IMR-90 (cell line): Measurements from ENCODE around the gene PEX11G. TPM values are rescaled to one million over a fixed set of nuclear protein-coding genes. Genes with fewer than 3 reads are reported as not detected.

Source experiments
- ATAC-seq: fragments of 200-7000 bp; cut with Tn5 transposase; 2 replicates; pipeline ENCODE4 v1.9.1; 2020; ENCODE audit warnings: low read depth, mild to moderate bottlenecking, moderate library complexity
- BruUV-seq: library from RNA; stranded (reverse); fragments of 400-500 nt; replicated peaks from 2 replicates; lab custom pipeline; 2021; lab: Mats Ljungman, UMichigan
- CTCF ChIA-PET: fragments of 300-600 bp; formaldehyde crosslinking; extraction: SDS; loops from one replicate; lab custom pipeline; 2021; ENCODE audit warnings: antibody characterized with exemption; lab: Yijun Ruan, JAX
- POLR2A ChIA-PET: fragments of 300-600 bp; sonication (Branson Sonifier 250); formaldehyde crosslinking; loops from one replicate; lab custom pipeline; 2022; ENCODE audit warnings: antibody characterized with exemption; ENCODE audit not compliant: unreplicated experiment; lab: Charles Lee
- DNase-seq: peaks from one replicate; pipeline ENCODE4 v3.0.0; 2013
- H2AFZ ChIP-seq: replicated peaks from 2 replicates; pipeline ENCODE3; 2013; ENCODE audit warnings: low read length, mild to moderate bottlenecking; ENCODE audit not compliant: poor library complexity
- H2AK5ac ChIP-seq: 2 replicates; pipeline ENCODE4 v1.6.1; 2013; ENCODE audit warnings: low read depth, low read length, inconsistent platforms
- H2AK9ac ChIP-seq: replicated peaks from 2 replicates; pipeline ENCODE3; 2013; ENCODE audit warnings: mild to moderate bottlenecking, low read depth, low read length, moderate library complexity; ENCODE audit not compliant: poor library complexity
- H2BK120ac ChIP-seq: 2 replicates; pipeline ENCODE4 v1.6.1; 2013; ENCODE audit warnings: low read depth, low read length, inconsistent platforms
- H2BK15ac ChIP-seq: 3 replicates; pipeline ENCODE4 v1.6.1; 2013; ENCODE audit warnings: low read depth, low read length, inconsistent platforms
- H2BK20ac ChIP-seq: 2 replicates; pipeline ENCODE4 v1.6.1; 2013; ENCODE audit warnings: low read depth, mild to moderate bottlenecking, inconsistent platforms, low read length, moderate library complexity
- H2BK5ac ChIP-seq: 2 replicates; pipeline ENCODE4 v1.6.1; 2013; ENCODE audit warnings: mild to moderate bottlenecking, low read depth, low read length, inconsistent platforms; ENCODE audit not compliant: poor library complexity, severe bottlenecking
- H3K14ac ChIP-seq: replicated peaks from 2 replicates; pipeline ENCODE4 v1.6.1; 2013; ENCODE audit warnings: low read depth, low read length, inconsistent platforms
- H3K18ac ChIP-seq: 2 replicates; pipeline ENCODE4 v1.6.1; 2013; ENCODE audit warnings: low read depth, low read length, control low read depth
- H3K23ac ChIP-seq: 2 replicates; pipeline ENCODE4 v1.6.1; 2013; ENCODE audit warnings: low read depth, low read length, inconsistent platforms
- H3K27ac ChIP-seq: 2 replicates; pipeline ENCODE4 v1.5.1; 2013; ENCODE audit warnings: mild to moderate bottlenecking, control low read depth, low read length; ENCODE audit not compliant: insufficient read depth
- H3K27me3 ChIP-seq: 2 replicates; pipeline ENCODE4 v1.6.1; 2013; ENCODE audit warnings: low read length; ENCODE audit not compliant: control insufficient read depth, insufficient read depth
- H3K36me3 ChIP-seq: 2 replicates; pipeline ENCODE4 v1.6.1; 2013; ENCODE audit warnings: low read length, mixed read lengths; ENCODE audit not compliant: control insufficient read depth, insufficient read depth
- H3K4ac ChIP-seq: 2 replicates; pipeline ENCODE4 v1.6.1; 2013; ENCODE audit warnings: low read depth, low read length, inconsistent platforms
- H3K4me1 ChIP-seq: 2 replicates; pipeline ENCODE4 v1.6.1; 2013; ENCODE audit warnings: low read length, mixed read lengths; ENCODE audit not compliant: control insufficient read depth, insufficient read depth
- H3K4me2 ChIP-seq: 2 replicates; pipeline ENCODE4 v1.6.1; 2013; ENCODE audit warnings: low read depth, mild to moderate bottlenecking, control low read depth, low read length, moderate library complexity
- H3K4me3 ChIP-seq: 2 replicates; pipeline ENCODE4 v1.5.1; 2013; ENCODE audit warnings: low read depth, mild to moderate bottlenecking, control low read depth, low read length, moderate library complexity; ENCODE audit not compliant: insufficient read depth
- H3K56ac ChIP-seq: 2 replicates; pipeline ENCODE4 v1.6.1; 2013; ENCODE audit warnings: low read length, inconsistent platforms; ENCODE audit not compliant: insufficient read depth; ENCODE audit errors: extremely low read depth
- H3K79me1 ChIP-seq, 2 experiments: 2 replicates each; pipeline ENCODE4 v1.6.1; 2013; ENCODE audit warnings: low read length in 2 of 2, inconsistent platforms in 1 of 2, low read depth in 1 of 2
- H3K9ac ChIP-seq: 2 replicates; pipeline ENCODE4 v1.6.1; 2013; ENCODE audit warnings: low read depth, low read length, control low read depth
- H3K9me1 ChIP-seq: 2 replicates; pipeline ENCODE4 v1.6.1; 2013; ENCODE audit warnings: low read length, inconsistent platforms; ENCODE audit not compliant: insufficient read depth
- H3K9me3 ChIP-seq: 2 replicates; pipeline ENCODE4 v1.6.1; 2013; ENCODE audit warnings: low read length; ENCODE audit not compliant: control insufficient read depth, insufficient read depth
- H4K20me1 ChIP-seq: 2 replicates; pipeline ENCODE4 v1.6.1; 2013; ENCODE audit warnings: low read length, inconsistent platforms; ENCODE audit not compliant: insufficient read depth
- H4K5ac ChIP-seq: 2 replicates; pipeline ENCODE4 v1.6.1; 2013; ENCODE audit warnings: mild to moderate bottlenecking, low read depth, low read length, control low read depth
- H4K8ac ChIP-seq, 2 experiments: 2 replicates each; pipeline ENCODE4 v1.6.1; 2013; ENCODE audit warnings: low read depth in 2 of 2, low read length in 2 of 2, control low read depth in 1 of 2, inconsistent platforms in 1 of 2
- H4K91ac ChIP-seq: 2 replicates; pipeline ENCODE4 v1.6.1; 2013; ENCODE audit warnings: low read depth, low read length, inconsistent platforms; ENCODE audit not compliant: insufficient read depth
- BHLHE40 ChIP-seq: fragments of 150-350 bp; IDR thresholded peaks from 2 replicates; pipeline ENCODE4 v1.6.1; 2016; ENCODE audit warnings: mild to moderate bottlenecking, low read depth, low read length
- MAFK ChIP-seq: IDR thresholded peaks from 2 replicates; pipeline ENCODE4 v1.6.1; 2012; ENCODE audit warnings: low read depth, low read length, improper control_type of control experiment
- MAZ ChIP-seq: IDR thresholded peaks from 2 replicates; pipeline ENCODE4 v1.6.1; 2012; ENCODE audit warnings: low read depth, mild to moderate bottlenecking, low read length, improper control_type of control experiment, moderate library complexity, borderline replicate concordance
- MXI1 ChIP-seq: IDR thresholded peaks from 2 replicates; pipeline ENCODE4 v1.6.1; 2012; ENCODE audit warnings: low read depth, mild to moderate bottlenecking, low read length, moderate library complexity, borderline replicate concordance
- NFE2L2 ChIP-seq: fragments of 150-350 bp; IDR thresholded peaks from 2 replicates; pipeline ENCODE4 v1.6.1; 2016; ENCODE audit warnings: low read depth, mild to moderate bottlenecking, low read length
- POLR2A ChIP-seq: IDR thresholded peaks from 2 replicates; pipeline ENCODE4 v1.6.1; 2012; ENCODE audit warnings: mild to moderate bottlenecking, low read depth, low read length
- RFX5 ChIP-seq: IDR thresholded peaks from 2 replicates; pipeline ENCODE4 v1.8.0; 2012; ENCODE audit warnings: low read depth, mild to moderate bottlenecking, low read length, moderate library complexity
- SMC3 ChIP-seq: fragments of 150-350 bp; IDR thresholded peaks from 2 replicates; pipeline ENCODE4 v1.6.1; 2016; ENCODE audit warnings: low read depth, mild to moderate bottlenecking, antibody characterized with exemption, low read length, moderate library complexity
- WGBS, 2 experiments: methylation state at CpG; one replicate each; pipeline versions ENCODE4 v1.1.5 to v1.1.7; 2013; ENCODE audit warnings: missing lambda C conversion rate in 2 of 2; ENCODE audit not compliant: insufficient read length in 1 of 2; ENCODE audit errors: extremely low coverage in 2 of 2; 5-methylcytosine and 5-hydroxymethylcytosine counted together
- dilution Hi-C: fragments of 300-500 bp; cut with HindIII; formaldehyde crosslinking; loops from one replicate; pipeline ENCODE4 v1.14.3; 2018; ENCODE audit warnings: low sequenced_read_pairs; ENCODE audit not compliant: unreplicated experiment
- in situ Hi-C: fragments of 300-500 bp; cut with MboI; formaldehyde crosslinking; loops from 3 replicates; pipeline ENCODE4 v1.14.3; 2019; ENCODE audit warnings: low sequenced_read_pairs, inconsistent platforms, mixed read lengths
- intact Hi-C: fragments of 100-400 bp; cut with micrococcal nuclease; formaldehyde crosslinking; loops from 2 replicates; pipeline ENCODE4 v1.10.0; 2022
- polyA plus RNA-seq, 3 experiments: library from polyadenylated mRNA; depleted of rRNA; stranded (reverse); fragments of >200 nt; gene quantifications; 2 replicates each; pipeline ENCODE4 v1.2.3, GENCODE V29; 2012; ENCODE audit warnings: low replicate concordance in 1 of 3
- total RNA-seq: library from RNA; depleted of rRNA; stranded (reverse); fragments of >200 nt; gene quantifications from 2 replicates; pipeline ENCODE4 v1.2.3, GENCODE V29; 2012
- TF ChIP-seq, protein P1 (sequence below): fragments of 150-350 bp; IDR thresholded peaks from 2 replicates; pipeline ENCODE4 v1.6.1; 2017; ENCODE audit warnings: mild to moderate bottlenecking, antibody characterized with exemption, low read length, low read depth
- TF ChIP-seq, protein P2 (sequence below): conservative IDR thresholded peaks from 2 replicates; pipeline ENCODE4 v1.5.1; 2012; ENCODE audit warnings: mild to moderate bottlenecking, low read depth, low read length, improper control_type of control experiment
- TF ChIP-seq, protein P3 (sequence below): fragments of 150-350 bp; IDR thresholded peaks from 2 replicates; pipeline ENCODE4 v1.6.1; 2016; ENCODE audit warnings: low read depth, mild to moderate bottlenecking, low read length, moderate library complexity, borderline replicate concordance

PEX11G gene
- total and polyA plus RNA-seq, 2 of the 4 experiments (the other 2 are of a cell fraction), result 0.72 to 1.7 TPM

DNA sequence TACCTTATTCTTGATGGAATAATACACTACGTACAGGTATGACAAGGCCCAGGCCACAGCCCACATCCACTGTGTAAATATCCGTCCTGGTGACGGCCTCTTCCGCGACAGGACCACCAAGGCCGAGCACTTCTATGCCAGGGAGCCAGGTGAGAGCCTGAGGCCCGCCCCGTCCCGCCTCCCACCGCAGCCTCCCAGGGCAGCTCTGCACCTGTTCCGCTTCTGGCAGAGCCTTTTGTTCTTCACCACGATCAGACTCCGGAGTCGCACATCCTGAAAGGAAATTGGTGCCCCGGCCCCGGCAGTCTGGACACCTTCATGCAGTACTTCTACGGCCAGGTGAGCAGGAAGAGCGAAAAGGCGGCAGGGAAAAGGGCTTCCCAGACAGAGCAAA is 16.4 kb upstream of the PEX11G start:
- H2BK5ac ChIP-seq, result no peak overlapping the region
- no peak overlapping the region for H2BK15ac ChIP-seq
- H3K18ac ChIP-seq, result no peak overlapping the region
- H3K23ac ChIP-seq, result no peak overlapping the region
- no peak overlapping the region for H3K27ac ChIP-seq
- H2BK120ac ChIP-seq, result no peak overlapping the region
- H3K9me1 ChIP-seq, result no peaks in the 10 kb centered on the region
- no peak overlapping the region for H3K9ac ChIP-seq
- H2AFZ ChIP-seq, result peak overlapping the region; percentile 58
- no TSS peak for BruUV-seq
- no peaks in the 10 kb centered on the region for H3K36me3 ChIP-seq
- ChIA-PET CTCF (no interaction called here), POLR2A (no interaction called here)
- H4K8ac ChIP-seq, result no peak overlapping the region
- H3K79me1 ChIP-seq, result no peaks in the 10 kb centered on the region
- no peak overlapping the region for H3K4me2 ChIP-seq
- no peak overlapping the region for H3K56ac ChIP-seq
- no peak overlapping the region for H2BK20ac ChIP-seq
- no peak for DNase-seq
- intact Hi-C loops (no loop called here), dilution Hi-C loops (no loop called here), in situ Hi-C loops (no loop called here)
- no peak overlapping the region for H4K5ac ChIP-seq
- no peaks in the 10 kb centered on the region for H4K20me1 ChIP-seq
- ATAC-seq, result no peak
- TF ChIP-seq, protein P1, sequence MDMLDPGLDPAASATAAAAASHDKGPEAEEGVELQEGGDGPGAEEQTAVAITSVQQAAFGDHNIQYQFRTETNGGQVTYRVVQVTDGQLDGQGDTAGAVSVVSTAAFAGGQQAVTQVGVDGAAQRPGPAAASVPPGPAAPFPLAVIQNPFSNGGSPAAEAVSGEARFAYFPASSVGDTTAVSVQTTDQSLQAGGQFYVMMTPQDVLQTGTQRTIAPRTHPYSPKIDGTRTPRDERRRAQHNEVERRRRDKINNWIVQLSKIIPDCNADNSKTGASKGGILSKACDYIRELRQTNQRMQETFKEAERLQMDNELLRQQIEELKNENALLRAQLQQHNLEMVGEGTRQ, result no peak
- TF ChIP-seq MAFK (no peak), BHLHE40 (no peak), MAZ (no peak), RFX5 (no peak), MXI1 (no peak), SMC3 (no peak), POLR2A (no peak), NFE2L2 (no peak)
- TF ChIP-seq, protein P2, sequence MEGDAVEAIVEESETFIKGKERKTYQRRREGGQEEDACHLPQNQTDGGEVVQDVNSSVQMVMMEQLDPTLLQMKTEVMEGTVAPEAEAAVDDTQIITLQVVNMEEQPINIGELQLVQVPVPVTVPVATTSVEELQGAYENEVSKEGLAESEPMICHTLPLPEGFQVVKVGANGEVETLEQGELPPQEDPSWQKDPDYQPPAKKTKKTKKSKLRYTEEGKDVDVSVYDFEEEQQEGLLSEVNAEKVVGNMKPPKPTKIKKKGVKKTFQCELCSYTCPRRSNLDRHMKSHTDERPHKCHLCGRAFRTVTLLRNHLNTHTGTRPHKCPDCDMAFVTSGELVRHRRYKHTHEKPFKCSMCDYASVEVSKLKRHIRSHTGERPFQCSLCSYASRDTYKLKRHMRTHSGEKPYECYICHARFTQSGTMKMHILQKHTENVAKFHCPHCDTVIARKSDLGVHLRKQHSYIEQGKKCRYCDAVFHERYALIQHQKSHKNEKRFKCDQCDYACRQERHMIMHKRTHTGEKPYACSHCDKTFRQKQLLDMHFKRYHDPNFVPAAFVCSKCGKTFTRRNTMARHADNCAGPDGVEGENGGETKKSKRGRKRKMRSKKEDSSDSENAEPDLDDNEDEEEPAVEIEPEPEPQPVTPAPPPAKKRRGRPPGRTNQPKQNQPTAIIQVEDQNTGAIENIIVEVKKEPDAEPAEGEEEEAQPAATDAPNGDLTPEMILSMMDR, result no peak
- TF ChIP-seq, protein P3, sequence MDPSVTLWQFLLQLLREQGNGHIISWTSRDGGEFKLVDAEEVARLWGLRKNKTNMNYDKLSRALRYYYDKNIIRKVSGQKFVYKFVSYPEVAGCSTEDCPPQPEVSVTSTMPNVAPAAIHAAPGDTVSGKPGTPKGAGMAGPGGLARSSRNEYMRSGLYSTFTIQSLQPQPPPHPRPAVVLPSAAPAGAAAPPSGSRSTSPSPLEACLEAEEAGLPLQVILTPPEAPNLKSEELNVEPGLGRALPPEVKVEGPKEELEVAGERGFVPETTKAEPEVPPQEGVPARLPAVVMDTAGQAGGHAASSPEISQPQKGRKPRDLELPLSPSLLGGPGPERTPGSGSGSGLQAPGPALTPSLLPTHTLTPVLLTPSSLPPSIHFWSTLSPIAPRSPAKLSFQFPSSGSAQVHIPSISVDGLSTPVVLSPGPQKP, result no peak
- H3K14ac ChIP-seq, result no peak overlapping the region
- WGBS, 2 experiments, result 59% methylated on average over 8 of the region's 19 CpGs; no CpG with 5 or more reads in 1 of the 2 experiments
- H3K4me1 ChIP-seq, result peaks cover 3% of the 10 kb centered on the region; the same call in 1 of the 2 replicates
- no peak overlapping the region for H2AK5ac ChIP-seq
- H3K9me3 ChIP-seq, result no peaks in the 10 kb centered on the region
- no peak overlapping the region for H3K4me3 ChIP-seq
- H4K91ac ChIP-seq, result no peak overlapping the region
- no peak overlapping the region for H2AK9ac ChIP-seq
- peaks cover 22% of the 10 kb centered on the region for H3K27me3 ChIP-seq
- H3K4ac ChIP-seq, result no peak overlapping the region
